ENCODE results near the gene CRK.

Gene CRK

GRCh38 chr17:1455797-1456599, at the start of gene CRK:
CRK (minus strand) TSS chr17:1456232; CDS start chr17:1456117, 115 bp downstream.
- DNase-seq = peak; percentile 99

- DNase-seq = no peak
Measured at GRCh38 chr17:1505586-1505985, 49.6 kb upstream of the CRK start.

- DNase-seq = no peak
Measured at GRCh38 chr17:1504866-1505265, 48.8 kb upstream of the CRK start.

GRCh38 chr17:1503699-1504098, 47.7 kb upstream of the CRK start:
- DNase-seq = no peak

- no peak for DNase-seq
Measured at GRCh38 chr17:1498869-1499268, 42.8 kb upstream of the CRK start.

GRCh38 chr17:1498233-1498632, 42.2 kb upstream of the CRK start:
- DNase-seq = no peak

- DNase-seq = no peak
Measured at GRCh38 chr17:1497831-1498230, 41.8 kb upstream of the CRK start.

- no peak for DNase-seq
Measured at GRCh38 chr17:1496869-1497268, 40.8 kb upstream of the CRK start.

GRCh38 chr17:1495265-1495989, 39.4 kb upstream of the CRK start:
- DNase-seq = no peak

- DNase-seq = no peak
Measured at GRCh38 chr17:1494736-1495253, 38.8 kb upstream of the CRK start.

- DNase-seq = no peak
Measured at GRCh38 chr17:1494203-1494602, 38.2 kb upstream of the CRK start.

- DNase-seq = no peak
Measured at GRCh38 chr17:1493291-1493980, 37.4 kb upstream of the CRK start.

GRCh38 chr17:1492249-1493206, 36.5 kb upstream of the CRK start, which contains the start of gene MYO1C:
MYO1C (minus strand) TSS chr17:1492686; CDS start chr17:1492487, 199 bp downstream.
- peak; percentile 87 for DNase-seq

GRCh38 chr17:1491443-1492248, 35.6 kb upstream of the CRK start:
- peak; percentile 68 for DNase-seq

GRCh38 chr17:1490643-1491442, 34.8 kb upstream of the CRK start:
- DNase-seq = peak; percentile 84

GRCh38 chr17:1488826-1489270, 32.8 kb upstream of the CRK start:
- no peak for DNase-seq

- peak; percentile 97 for DNase-seq
Measured at GRCh38 chr17:1487939-1488825, 32.1 kb upstream of the CRK start.

GRCh38 chr17:1486802-1487695, 31.0 kb upstream of the CRK start:
- peak; percentile 96 for DNase-seq
